ENCODE measurements around the gene KDM4B.
A peak's percentile ranks its signal among the peaks of the same experiment; 100 is the strongest.

Gene KDM4B

GRCh38 chr19:5003781-5004180 lies 34.9 kb downstream of the KDM4B start:
- no peak overlapping the region for H3K4me3 ChIP-seq
- peak overlapping the region in 7 of 21 experiments; percentile 10 to 59 (median 48) for H3K27ac ChIP-seq

DNA sequence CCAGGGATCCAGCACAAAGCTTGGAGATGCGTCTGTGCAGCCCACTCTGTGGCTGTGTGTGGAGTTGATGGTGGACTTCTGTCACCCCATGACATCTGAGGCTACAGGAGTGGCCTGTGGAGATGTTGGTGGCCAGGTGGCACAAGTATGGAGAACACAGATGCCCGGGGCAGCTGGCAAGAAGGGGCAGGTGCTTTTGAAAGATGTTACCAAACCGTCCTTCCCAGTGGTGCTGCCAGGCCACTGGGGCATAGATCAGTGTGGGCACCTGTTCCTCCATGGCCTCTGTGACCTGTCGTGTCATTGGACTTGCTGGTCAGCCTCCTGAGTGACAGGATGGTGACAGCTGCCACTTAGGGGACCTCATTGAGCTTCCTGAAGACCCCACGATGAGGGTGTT lies 36.2 kb downstream of the KDM4B start:
- Histone ChIP-seq H3K27ac (peak overlapping the region in 1 of 21 experiments; percentile 13), H3K4me3 (no peak overlapping the region)

DNA sequence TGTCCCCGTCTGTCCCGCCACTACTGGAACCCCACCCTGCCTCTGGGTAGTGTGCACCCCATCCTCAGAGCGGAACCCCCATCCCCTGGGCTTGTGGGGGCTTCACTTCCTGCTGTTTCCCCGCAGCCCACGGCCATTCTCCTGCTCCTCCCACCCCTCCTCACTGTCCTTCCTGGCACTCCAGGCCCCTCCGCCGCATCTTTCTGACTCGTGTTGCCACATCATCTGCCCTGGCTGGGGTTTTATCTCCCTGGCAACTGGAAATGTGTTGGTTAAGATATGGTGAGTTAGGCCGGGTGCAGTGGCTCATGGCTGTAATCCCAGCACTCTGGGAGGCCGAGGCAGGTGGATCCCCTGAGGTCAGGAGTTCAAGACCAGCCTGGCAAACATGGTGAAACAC lies 37.3 kb downstream of the KDM4B start:
- Histone ChIP-seq H3K4me3 (no peak overlapping the region), H3K27ac (no peak overlapping the region)

- no peak overlapping the region for H3K27ac ChIP-seq
- H3K4me3 ChIP-seq: no peak overlapping the region
Observed at GRCh38 chr19:5006821-5007220, 37.9 kb downstream of the KDM4B start.

- Histone ChIP-seq H3K27ac (no peak overlapping the region), H3K4me3 (no peak overlapping the region)
Observed at GRCh38 chr19:5011476-5012238, 42.7 kb downstream of the KDM4B start.

GRCh38 chr19:5012688-5013457 lies 44.0 kb downstream of the KDM4B start:
- no peak overlapping the region for H3K4me3 ChIP-seq
- H3K27ac ChIP-seq: no peak overlapping the region

GRCh38 chr19:5013761-5014160 lies 44.8 kb downstream of the KDM4B start:
- H3K4me3 ChIP-seq: no peak overlapping the region
- H3K27ac ChIP-seq: no peak overlapping the region

- no peak overlapping the region for H3K27ac ChIP-seq
- H3K4me3 ChIP-seq: no peak overlapping the region
Observed at GRCh38 chr19:5014941-5015340, 46.0 kb downstream of the KDM4B start.

GRCh38 chr19:5016268-5016667 lies 47.4 kb downstream of the KDM4B start:
- H3K4me3 ChIP-seq: no peak overlapping the region
- H3K27ac ChIP-seq: peak overlapping the region in 1 of 21 experiments; percentile 32

- peak overlapping the region in 2 of 21 experiments; percentile 26 to 32 for H3K27ac ChIP-seq
- H3K4me3 ChIP-seq: no peak overlapping the region
Observed at GRCh38 chr19:5016781-5017180, 47.9 kb downstream of the KDM4B start.

DNA sequence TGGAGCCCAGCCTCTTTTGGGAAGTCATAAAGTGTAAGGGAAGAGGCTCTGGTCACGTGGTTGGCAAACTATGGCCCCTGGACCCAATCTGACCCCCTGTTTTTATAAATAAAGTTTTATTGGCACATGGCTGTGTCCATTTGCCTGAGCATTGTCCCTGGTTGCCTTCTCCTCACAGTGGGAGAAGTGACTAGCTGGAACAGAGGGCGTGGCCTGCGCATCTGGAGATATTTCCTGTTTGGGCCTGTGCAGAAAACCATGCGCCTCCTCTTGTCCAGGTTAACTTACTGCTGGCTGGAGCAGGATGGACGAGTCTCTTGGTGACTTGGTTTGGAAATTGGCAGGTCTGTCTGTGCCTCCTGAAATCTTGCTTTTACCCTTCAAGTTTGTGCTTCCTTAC lies 48.3 kb downstream of the KDM4B start:
- Histone ChIP-seq H3K27ac (peak overlapping the region in 1 of 21 experiments; percentile 26), H3K4me3 (no peak overlapping the region)

DNA sequence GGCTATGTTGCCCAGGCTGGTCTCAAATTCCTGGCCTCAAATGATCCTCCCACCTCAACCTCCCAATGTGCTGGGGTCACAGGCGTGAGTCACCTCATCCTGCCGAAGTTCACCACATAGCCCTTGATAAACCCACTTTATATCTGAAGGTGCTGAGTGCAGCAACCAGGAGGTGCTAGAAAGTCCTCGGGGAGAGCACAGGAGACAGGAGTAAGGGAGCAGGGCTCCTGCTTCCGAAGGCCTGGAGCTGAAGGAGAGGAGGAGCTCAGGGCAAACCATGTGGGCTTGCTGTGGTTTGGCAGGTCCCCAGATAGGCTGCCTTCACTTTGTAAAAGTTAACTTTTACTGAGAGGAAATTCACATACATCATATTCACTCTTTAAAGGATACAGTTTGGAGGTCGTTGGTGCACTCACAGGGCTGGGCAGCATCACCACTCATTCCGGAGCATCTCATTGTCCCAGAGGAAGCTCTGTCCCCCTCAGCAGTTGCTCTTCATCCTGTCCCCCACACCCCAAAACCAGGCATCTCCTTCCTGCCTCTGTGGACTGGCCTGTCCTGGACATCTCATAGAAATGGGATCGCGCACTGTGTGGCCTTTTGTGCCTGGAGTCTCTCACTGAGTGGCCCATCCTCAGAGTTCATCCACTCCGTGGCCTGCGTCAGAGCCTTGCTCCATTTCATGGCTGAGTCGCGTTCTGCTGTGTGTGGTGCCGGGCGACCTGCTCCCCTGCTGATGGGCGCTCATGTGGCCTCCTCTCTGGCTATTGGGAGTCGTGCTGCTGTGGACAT lies 49.5 kb downstream of the KDM4B start:
- Histone ChIP-seq H3K4me3 (no peak overlapping the region), H3K27ac (peak overlapping the region in 1 of 21 experiments; percentile 26)

GRCh38 chr19:5020368-5020767 lies 51.5 kb downstream of the KDM4B start:
- Histone ChIP-seq H3K27ac (no peak overlapping the region), H3K4me3 (no peak overlapping the region)

DNA sequence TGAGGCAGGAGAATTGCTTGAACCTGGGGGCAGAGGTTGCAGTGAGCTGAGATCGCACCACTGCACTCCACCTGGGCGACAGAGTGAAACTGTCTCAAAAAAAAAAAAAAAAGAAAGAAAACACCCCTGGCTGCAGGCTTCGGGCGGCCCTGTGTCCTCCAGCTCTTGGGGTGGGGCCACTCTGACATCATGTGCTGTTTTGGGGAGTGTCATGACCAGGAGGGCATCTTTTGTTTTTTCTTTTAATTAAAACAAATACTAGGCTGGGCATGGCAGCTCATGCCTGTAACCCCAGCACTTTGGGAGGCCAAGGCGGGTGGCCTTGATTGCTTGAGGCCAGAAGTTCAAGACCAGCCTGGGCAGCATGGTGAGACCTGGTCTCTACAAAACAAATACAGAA lies 52.1 kb downstream of the KDM4B start:
- Histone ChIP-seq H3K4me3 (no peak overlapping the region), H3K27ac (no peak overlapping the region)

GRCh38 chr19:5022066-5022860 lies 53.4 kb downstream of the KDM4B start:
- Histone ChIP-seq H3K4me3 (no peak overlapping the region), H3K27ac (no peak overlapping the region)

- Histone ChIP-seq H3K4me3 (no peak overlapping the region), H3K27ac (peak overlapping the region in 1 of 21 experiments; percentile 21)
Observed at GRCh38 chr19:5023128-5023571, 54.2 kb downstream of the KDM4B start.

- H3K4me3 ChIP-seq: no peak overlapping the region
- H3K27ac ChIP-seq: no peak overlapping the region
Observed at GRCh38 chr19:5024282-5024681, 55.4 kb downstream of the KDM4B start.

- Histone ChIP-seq H3K4me3 (no peak overlapping the region), H3K27ac (no peak overlapping the region)
Observed at GRCh38 chr19:5025027-5025426, 56.1 kb downstream of the KDM4B start.

- H3K27ac ChIP-seq: no peak overlapping the region
- H3K4me3 ChIP-seq: no peak overlapping the region
Observed at GRCh38 chr19:5026706-5027273, 57.9 kb downstream of the KDM4B start.

All from skin epidermis (tissue), 12 donors.